AG04449 (cell line): ENCODE data around the gene TSPAN2.

Experiments
- CTCF ChIA-PET: fragments of 350-600 bp; formaldehyde crosslinking; extraction: SDS; loops from one replicate; lab custom pipeline; 2021; ENCODE audit warnings: antibody characterized with exemption; lab: Yijun Ruan, JAX
- POLR2A ChIA-PET: fragments of 400-600, 350-600 bp; formaldehyde crosslinking; extraction: SDS; loops from one replicate; lab custom pipeline; 2020; ENCODE audit warnings: antibody characterized with exemption, inconsistent platforms; lab: Yijun Ruan, JAX
- DNase-seq: peaks from one replicate; pipeline ENCODE4 v3.0.0-alpha.2; 2010; ENCODE audit warnings: low read depth, low spot score
- H3K4me3 ChIP-seq: 2 replicates; pipeline ENCODE4 v1.5.1; 2011; ENCODE audit warnings: low read depth, mild to moderate bottlenecking, control low read depth, low read length
- CTCF ChIP-seq: IDR thresholded peaks from one replicate; pipeline ENCODE4 v1.5.1; 2011; ENCODE audit warnings: mild to moderate bottlenecking, moderate library complexity, low read length, control low read depth, inconsistent platforms; ENCODE audit not compliant: insufficient read depth; ENCODE audit errors: missing control alignments

The TSPAN2 gene

GRCh38 chr1:115098979-115099692 lies 9.8 kb upstream of the TSPAN2 start:
- DNase-seq = no peak
- CTCF ChIA-PET = interaction anchor here (0.9 to 4.1 kb wide), 5 partner anchors 9 to 370 kb away, joined by 3 to 25 read pairs (median 4); partner anchors contain the start of gene TSPAN2
- no peak for TF ChIP-seq CTCF
- POLR2A ChIA-PET = no interaction called here
- H3K4me3 ChIP-seq = no peak overlapping the region

GRCh38 chr1:115092175-115092574 lies 2.9 kb upstream of the TSPAN2 start:
- no peak for TF ChIP-seq CTCF
- CTCF ChIA-PET = no interaction called here
- DNase-seq = no peak
- no peak overlapping the region for H3K4me3 ChIP-seq
- POLR2A ChIA-PET = no interaction called here

- CTCF ChIA-PET = interaction anchor here (1.9 kb wide), 1 partner anchor 111 kb away, joined by 4 read pairs; no protein-coding TSS in a partner anchor
Measured at GRCh38 chr1:115091572-115091971, 2.3 kb upstream of the TSPAN2 start.

GRCh38 chr1:115090956-115091355 lies 1.7 kb upstream of the TSPAN2 start:
- ChIA-PET CTCF (interaction anchor here (1.8 to 1.9 kb wide), 2 partner anchors 22 to 111 kb away, joined by 4 to 9 read pairs; no protein-coding TSS in a partner anchor), POLR2A (no interaction called here)
- no peak for TF ChIP-seq CTCF
- no peak for DNase-seq
- H3K4me3 ChIP-seq = no peak overlapping the region

More at GRCh38 chr1:115091572-115091971, 2.3 kb upstream of the TSPAN2 start:
- no peak for DNase-seq
- no peak overlapping the region for H3K4me3 ChIP-seq
- POLR2A ChIA-PET = no interaction called here
- TF ChIP-seq CTCF = no peak

GRCh38 chr1:115090540-115090939 lies 1.2 kb upstream of the TSPAN2 start:
- POLR2A ChIA-PET = no interaction called here
- H3K4me3 ChIP-seq = no peak overlapping the region
- no peak for DNase-seq
- TF ChIP-seq CTCF = no peak
- CTCF ChIA-PET = interaction anchor here (0.6 to 1.9 kb wide), 7 partner anchors 8 to 110 kb away, joined by 3 to 9 read pairs (median 4); no protein-coding TSS in a partner anchor

GRCh38 chr1:115090186-115090490 lies 835 bp upstream of the TSPAN2 start:
- no peak for DNase-seq
- ChIA-PET CTCF (interaction anchor here (0.6 to 1.9 kb wide), 7 partner anchors 9 to 110 kb away, joined by 3 to 9 read pairs (median 4); no protein-coding TSS in a partner anchor), POLR2A (no interaction called here)
- H3K4me3 ChIP-seq = peak overlapping the region; percentile 64
- TF ChIP-seq CTCF = no peak
